GM23338 (cell line): ENCODE measurements around the gene CNTNAP5. TPM values are rescaled to one million over a fixed set of nuclear protein-coding genes. Genes with fewer than 3 reads are reported as not detected.

Source experiments
- ATAC-seq: fragments of 200-7000 bp; cut with Tn5 transposase; 3 replicates; pipeline ENCODE4 v1.9.1; 2020
- DNase-seq: peaks from one replicate; pipeline ENCODE4 v3.0.0-alpha.2; 2015; ENCODE audit warnings: low spot score
- H2AFZ ChIP-seq: fragments of 200-600 bp; sonication (generic); 2 replicates; pipeline ENCODE4 v1.8.0; 2016; ENCODE audit warnings: antibody characterized with exemption, mild to moderate bottlenecking, moderate library complexity
- H3F3A ChIP-seq: fragments of 200-600 bp; sonication (generic); replicated peaks from 2 replicates; pipeline ENCODE4 v1.8.0; 2017; ENCODE audit warnings: antibody characterized with exemption, mixed run types, low read depth
- H3K27ac ChIP-seq: fragments of 200-600 bp; sonication (generic); 2 replicates; pipeline ENCODE4 v1.6.1; 2016; ENCODE audit warnings: low read depth
- H3K27me3 ChIP-seq: fragments of 200-600 bp; sonication (generic); 2 replicates; pipeline ENCODE4 v1.8.0; 2016; ENCODE audit warnings: mild to moderate bottlenecking, mixed run types, moderate library complexity; ENCODE audit not compliant: insufficient read depth
- H3K36me3 ChIP-seq: fragments of 200-600 bp; sonication (generic); 2 replicates; pipeline ENCODE4 v1.8.0; 2016; ENCODE audit warnings: mild to moderate bottlenecking; ENCODE audit not compliant: insufficient read depth
- H3K4me1 ChIP-seq: fragments of 200-600 bp; sonication (generic); 2 replicates; pipeline ENCODE4 v1.8.0; 2016; ENCODE audit warnings: mild to moderate bottlenecking, moderate library complexity; ENCODE audit not compliant: insufficient read depth
- H3K4me2 ChIP-seq: fragments of 200-600 bp; sonication (generic); 2 replicates; pipeline ENCODE4 v1.7.1; 2017; ENCODE audit warnings: mixed run types
- H3K4me3 ChIP-seq: fragments of 200-600 bp; sonication (generic); 2 replicates; pipeline ENCODE4 v1.6.1; 2016; ENCODE audit warnings: mixed run types
- H3K79me2 ChIP-seq: fragments of 200-600 bp; sonication (generic); replicated peaks from 2 replicates; pipeline ENCODE4 v1.8.0; 2017; ENCODE audit warnings: mild to moderate bottlenecking; ENCODE audit not compliant: insufficient read depth
- H3K9me2 ChIP-seq: fragments of 200-600 bp; sonication (generic); 2 replicates; pipeline ENCODE4 v1.8.0; 2017; ENCODE audit not compliant: insufficient read depth
- H4K20me1 ChIP-seq: fragments of 200-600 bp; sonication (generic); replicated peaks from 2 replicates; pipeline ENCODE4 v1.8.0; 2017; ENCODE audit warnings: mild to moderate bottlenecking; ENCODE audit not compliant: insufficient read depth
- H3K27ac Mint-ChIP-seq: 2 replicates; pipeline ENCODE4 v1.8.0; 2020; ENCODE audit warnings: inconsistent platforms, mild to moderate bottlenecking, moderate library complexity, mixed read lengths
- H3K27me3 Mint-ChIP-seq: 3 replicates; pipeline ENCODE4 v1.8.0; 2022; ENCODE audit warnings: low read depth, mild to moderate bottlenecking, moderate library complexity, mixed read lengths, inconsistent platforms; ENCODE audit not compliant: insufficient read depth, poor library complexity
- H3K36me3 Mint-ChIP-seq: 3 replicates; pipeline ENCODE4 v1.8.0; 2021; ENCODE audit warnings: low read depth, mild to moderate bottlenecking, inconsistent platforms, moderate library complexity, mixed read lengths
- H3K4me1 Mint-ChIP-seq: 3 replicates; pipeline ENCODE4 v1.8.0; 2020; ENCODE audit warnings: mild to moderate bottlenecking, inconsistent platforms, mixed read lengths
- H3K4me3 Mint-ChIP-seq: 3 replicates; pipeline ENCODE4 v1.8.0; 2021; ENCODE audit warnings: moderate library complexity, mild to moderate bottlenecking, inconsistent platforms, mixed read lengths
- H3K9me3 Mint-ChIP-seq: 3 replicates; pipeline ENCODE4 v1.8.0; 2020; ENCODE audit warnings: moderate library complexity, mild to moderate bottlenecking, inconsistent platforms, mixed read lengths
- EZH2 ChIP-seq: fragments of 200-600 bp; sonication (generic); IDR thresholded peaks from one replicate; pipeline ENCODE4 v1.8.0; 2017; ENCODE audit warnings: antibody characterized with exemption, mild to moderate bottlenecking, low read depth; ENCODE audit not compliant: unreplicated experiment
- EZH2phosphoT487 ChIP-seq: fragments of 200-600 bp; sonication (generic); IDR thresholded peaks from one replicate; pipeline ENCODE4 v1.8.1; 2018; ENCODE audit warnings: antibody characterized with exemption; ENCODE audit not compliant: unreplicated experiment
- JUNB ChIP-seq: IDR thresholded peaks from one replicate; pipeline ENCODE4 v1.6.1; 2016; ENCODE audit warnings: antibody characterized with exemption; ENCODE audit not compliant: unreplicated experiment
- NANOG ChIP-seq: IDR thresholded peaks from 2 replicates; pipeline ENCODE4 v1.6.1; 2016; ENCODE audit warnings: antibody characterized with exemption, borderline replicate concordance
- POLR2AphosphoS5 ChIP-seq: IDR thresholded peaks from 2 replicates; pipeline ENCODE4 v1.6.1; 2016; ENCODE audit warnings: antibody characterized with exemption, low read depth
- STAT1 ChIP-seq: IDR thresholded peaks from one replicate; pipeline ENCODE4 v1.6.1; 2016; ENCODE audit warnings: antibody characterized with exemption; ENCODE audit not compliant: unreplicated experiment
- ZNF114 ChIP-seq: fragments of 250-450 bp; sonication (Bioruptor Pico); IDR thresholded peaks from 2 replicates; pipeline ENCODE4 v1.5.0; 2020; ENCODE audit warnings: mild to moderate bottlenecking, moderate library complexity
- ZNF331 ChIP-seq: fragments of 250-450 bp; sonication (Bioruptor Pico); IDR thresholded peaks from 2 replicates; pipeline ENCODE4 v1.5.0; 2020; ENCODE audit warnings: low read depth, mild to moderate bottlenecking, moderate library complexity
- polyA plus RNA-seq: library from polyadenylated mRNA; unstranded; fragments of >200 nt; fragmentation: Nextera tagmentation; extraction: Ambion mirVana; gene quantifications from 2 replicates; pipeline ENCODE4 v1.2.1, GENCODE V29; 2016
- total RNA-seq: library from RNA; depleted of rRNA; stranded (reverse); fragments of >200 nt; shearing (Covaris generic); gene quantifications from 2 replicates; pipeline ENCODE4 v1.2.3, GENCODE V29; 2014
- TF ChIP-seq, protein P1 (sequence below): IDR thresholded peaks from one replicate; pipeline ENCODE4 v1.6.1; 2018; ENCODE audit warnings: antibody characterized with exemption; ENCODE audit not compliant: unreplicated experiment
- TF ChIP-seq, protein P2 (sequence below), 2 experiments: fragments of 200-600 bp in 1 of 2; sonication (generic) in 1 of 2; conservative IDR thresholded peaks; 2 replicates each; pipeline versions ENCODE4 v1.5.1 to v1.6.1; 2016 to 2017; ENCODE audit warnings: antibody characterized with exemption in 2 of 2, low read depth in 2 of 2, mild to moderate bottlenecking in 2 of 2, moderate library complexity in 1 of 2
- TF ChIP-seq, protein P3 (sequence below): fragments of 250-450 bp; sonication (Bioruptor Pico); IDR thresholded peaks from 2 replicates; pipeline ENCODE4 v1.5.0; 2020; ENCODE audit warnings: mild to moderate bottlenecking, moderate library complexity

The CNTNAP5 gene
- total and polyA plus RNA-seq, 2 experiments from 2014 or later, result 0.49 to 0.50 TPM

DNA sequence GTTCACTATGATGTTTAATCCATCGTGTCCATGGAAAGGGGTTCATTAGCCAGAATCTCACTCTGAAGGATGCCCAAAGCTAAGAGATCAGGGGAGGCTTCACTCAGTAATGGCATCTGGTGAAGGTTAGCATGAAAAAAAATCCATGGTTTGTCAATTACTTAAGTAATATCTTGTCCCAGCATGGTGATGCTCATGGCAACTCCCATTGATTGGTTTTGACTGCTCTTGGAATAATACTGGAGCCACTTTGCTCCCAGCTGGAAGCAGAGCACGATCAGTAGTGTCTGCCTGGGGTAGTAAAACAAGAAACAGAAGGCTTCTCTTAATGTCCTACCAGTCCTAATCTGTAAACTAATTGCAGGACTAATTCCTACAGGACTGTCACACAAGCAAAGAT, 799.4 kb downstream of the CNTNAP5 start:
- no peak for TF ChIP-seq POLR2AphosphoS5
- Histone ChIP-seq H4K20me1 (no peaks in the 10 kb centered on the region), H2AFZ (no peak overlapping the region), H3F3A (no peaks in the 10 kb centered on the region), H3K4me1 (no peaks in the 10 kb centered on the region), H3K4me3 (no peak overlapping the region), H3K4me2 (no peak overlapping the region), H3K27ac (no peak overlapping the region), H3K9me2 (peaks cover 28% of the 10 kb centered on the region; the same call in 1 of the 2 replicates), H3K27me3 (no peaks in the 10 kb centered on the region), H3K79me2 (no peaks in the 10 kb centered on the region), H3K36me3 (no peaks in the 10 kb centered on the region)
- Mint-ChIP-seq H3K4me1 (no peaks in the 10 kb centered on the region), H3K36me3 (peaks cover 9% of the 10 kb centered on the region; the same call in 2 of the 3 replicates), H3K9me3 (peaks cover 21% of the 10 kb centered on the region), H3K27ac (no peak overlapping the region), H3K4me3 (no peak overlapping the region), H3K27me3 (no peaks in the 10 kb centered on the region)
- ATAC-seq (no peak), DNase-seq (no peak)

DNA sequence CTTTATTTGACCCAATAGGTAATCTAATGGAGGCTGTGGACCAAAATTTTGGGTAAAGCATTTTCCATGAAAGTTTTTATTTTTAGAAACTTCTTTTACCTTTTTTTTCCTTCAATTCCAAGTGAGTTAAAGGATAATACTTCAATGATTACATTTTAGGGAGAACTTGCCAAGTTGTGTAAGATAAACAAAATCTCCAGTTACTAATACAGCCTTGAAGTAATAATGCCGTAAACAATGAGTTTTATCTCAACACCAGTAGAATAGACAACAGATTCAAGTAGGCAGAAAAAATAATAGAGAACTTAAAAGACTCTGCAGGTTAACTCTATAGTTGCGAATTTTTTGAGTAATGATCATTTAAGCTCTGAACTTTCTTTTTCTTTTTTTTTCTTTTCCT, 807.4 kb downstream of the CNTNAP5 start:
- peaks cover 3% of the 10 kb centered on the region; the same call in 2 of the 3 replicates for H3K4me1 Mint-ChIP-seq
- Histone ChIP-seq H3K4me2 (no peak overlapping the region), H3K36me3 (peaks cover 4% of the 10 kb centered on the region; the same call in 1 of the 2 replicates), H3K4me3 (no peak overlapping the region), H3K4me1 (no peaks in the 10 kb centered on the region), H3K79me2 (no peaks in the 10 kb centered on the region), H4K20me1 (no peaks in the 10 kb centered on the region), H3F3A (no peaks in the 10 kb centered on the region), H3K27ac (no peak overlapping the region), H2AFZ (no peak overlapping the region), H3K9me2 (0 out of 2 replicates have a peak, but pooled peaks cover 4% of the 10 kb centered on the region), H3K27me3 (no peaks in the 10 kb centered on the region)
- no peak overlapping the region for H3K27ac Mint-ChIP-seq
- H3K4me3 Mint-ChIP-seq, result no peak overlapping the region
- peaks cover 24% of the 10 kb centered on the region; the same call in 2 of the 3 replicates for H3K36me3 Mint-ChIP-seq
- peaks cover 4% of the 10 kb centered on the region for H3K27me3 Mint-ChIP-seq
- no peak for DNase-seq
- ATAC-seq, result no peak
- H3K9me3 Mint-ChIP-seq, result peaks cover 33% of the 10 kb centered on the region
- TF ChIP-seq EZH2 (no peak), STAT1 (no peak), ZNF114 (CRISPR knock-in tag) (no peak), EZH2phosphoT487 (no peak), JUNB (no peak), POLR2AphosphoS5 (no peak), ZNF331 (CRISPR knock-in tag) (no peak), NANOG (no peak)
- TF ChIP-seq, protein P1, sequence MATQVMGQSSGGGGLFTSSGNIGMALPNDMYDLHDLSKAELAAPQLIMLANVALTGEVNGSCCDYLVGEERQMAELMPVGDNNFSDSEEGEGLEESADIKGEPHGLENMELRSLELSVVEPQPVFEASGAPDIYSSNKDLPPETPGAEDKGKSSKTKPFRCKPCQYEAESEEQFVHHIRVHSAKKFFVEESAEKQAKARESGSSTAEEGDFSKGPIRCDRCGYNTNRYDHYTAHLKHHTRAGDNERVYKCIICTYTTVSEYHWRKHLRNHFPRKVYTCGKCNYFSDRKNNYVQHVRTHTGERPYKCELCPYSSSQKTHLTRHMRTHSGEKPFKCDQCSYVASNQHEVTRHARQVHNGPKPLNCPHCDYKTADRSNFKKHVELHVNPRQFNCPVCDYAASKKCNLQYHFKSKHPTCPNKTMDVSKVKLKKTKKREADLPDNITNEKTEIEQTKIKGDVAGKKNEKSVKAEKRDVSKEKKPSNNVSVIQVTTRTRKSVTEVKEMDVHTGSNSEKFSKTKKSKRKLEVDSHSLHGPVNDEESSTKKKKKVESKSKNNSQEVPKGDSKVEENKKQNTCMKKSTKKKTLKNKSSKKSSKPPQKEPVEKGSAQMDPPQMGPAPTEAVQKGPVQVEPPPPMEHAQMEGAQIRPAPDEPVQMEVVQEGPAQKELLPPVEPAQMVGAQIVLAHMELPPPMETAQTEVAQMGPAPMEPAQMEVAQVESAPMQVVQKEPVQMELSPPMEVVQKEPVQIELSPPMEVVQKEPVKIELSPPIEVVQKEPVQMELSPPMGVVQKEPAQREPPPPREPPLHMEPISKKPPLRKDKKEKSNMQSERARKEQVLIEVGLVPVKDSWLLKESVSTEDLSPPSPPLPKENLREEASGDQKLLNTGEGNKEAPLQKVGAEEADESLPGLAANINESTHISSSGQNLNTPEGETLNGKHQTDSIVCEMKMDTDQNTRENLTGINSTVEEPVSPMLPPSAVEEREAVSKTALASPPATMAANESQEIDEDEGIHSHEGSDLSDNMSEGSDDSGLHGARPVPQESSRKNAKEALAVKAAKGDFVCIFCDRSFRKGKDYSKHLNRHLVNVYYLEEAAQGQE, result no peak
- TF ChIP-seq, protein P2, sequence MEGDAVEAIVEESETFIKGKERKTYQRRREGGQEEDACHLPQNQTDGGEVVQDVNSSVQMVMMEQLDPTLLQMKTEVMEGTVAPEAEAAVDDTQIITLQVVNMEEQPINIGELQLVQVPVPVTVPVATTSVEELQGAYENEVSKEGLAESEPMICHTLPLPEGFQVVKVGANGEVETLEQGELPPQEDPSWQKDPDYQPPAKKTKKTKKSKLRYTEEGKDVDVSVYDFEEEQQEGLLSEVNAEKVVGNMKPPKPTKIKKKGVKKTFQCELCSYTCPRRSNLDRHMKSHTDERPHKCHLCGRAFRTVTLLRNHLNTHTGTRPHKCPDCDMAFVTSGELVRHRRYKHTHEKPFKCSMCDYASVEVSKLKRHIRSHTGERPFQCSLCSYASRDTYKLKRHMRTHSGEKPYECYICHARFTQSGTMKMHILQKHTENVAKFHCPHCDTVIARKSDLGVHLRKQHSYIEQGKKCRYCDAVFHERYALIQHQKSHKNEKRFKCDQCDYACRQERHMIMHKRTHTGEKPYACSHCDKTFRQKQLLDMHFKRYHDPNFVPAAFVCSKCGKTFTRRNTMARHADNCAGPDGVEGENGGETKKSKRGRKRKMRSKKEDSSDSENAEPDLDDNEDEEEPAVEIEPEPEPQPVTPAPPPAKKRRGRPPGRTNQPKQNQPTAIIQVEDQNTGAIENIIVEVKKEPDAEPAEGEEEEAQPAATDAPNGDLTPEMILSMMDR (conservative IDR thresholded peaks at IDR 0.05; ENCODE audit: low read depth in 2 of 2), result no peak
- TF ChIP-seq, protein P3, sequence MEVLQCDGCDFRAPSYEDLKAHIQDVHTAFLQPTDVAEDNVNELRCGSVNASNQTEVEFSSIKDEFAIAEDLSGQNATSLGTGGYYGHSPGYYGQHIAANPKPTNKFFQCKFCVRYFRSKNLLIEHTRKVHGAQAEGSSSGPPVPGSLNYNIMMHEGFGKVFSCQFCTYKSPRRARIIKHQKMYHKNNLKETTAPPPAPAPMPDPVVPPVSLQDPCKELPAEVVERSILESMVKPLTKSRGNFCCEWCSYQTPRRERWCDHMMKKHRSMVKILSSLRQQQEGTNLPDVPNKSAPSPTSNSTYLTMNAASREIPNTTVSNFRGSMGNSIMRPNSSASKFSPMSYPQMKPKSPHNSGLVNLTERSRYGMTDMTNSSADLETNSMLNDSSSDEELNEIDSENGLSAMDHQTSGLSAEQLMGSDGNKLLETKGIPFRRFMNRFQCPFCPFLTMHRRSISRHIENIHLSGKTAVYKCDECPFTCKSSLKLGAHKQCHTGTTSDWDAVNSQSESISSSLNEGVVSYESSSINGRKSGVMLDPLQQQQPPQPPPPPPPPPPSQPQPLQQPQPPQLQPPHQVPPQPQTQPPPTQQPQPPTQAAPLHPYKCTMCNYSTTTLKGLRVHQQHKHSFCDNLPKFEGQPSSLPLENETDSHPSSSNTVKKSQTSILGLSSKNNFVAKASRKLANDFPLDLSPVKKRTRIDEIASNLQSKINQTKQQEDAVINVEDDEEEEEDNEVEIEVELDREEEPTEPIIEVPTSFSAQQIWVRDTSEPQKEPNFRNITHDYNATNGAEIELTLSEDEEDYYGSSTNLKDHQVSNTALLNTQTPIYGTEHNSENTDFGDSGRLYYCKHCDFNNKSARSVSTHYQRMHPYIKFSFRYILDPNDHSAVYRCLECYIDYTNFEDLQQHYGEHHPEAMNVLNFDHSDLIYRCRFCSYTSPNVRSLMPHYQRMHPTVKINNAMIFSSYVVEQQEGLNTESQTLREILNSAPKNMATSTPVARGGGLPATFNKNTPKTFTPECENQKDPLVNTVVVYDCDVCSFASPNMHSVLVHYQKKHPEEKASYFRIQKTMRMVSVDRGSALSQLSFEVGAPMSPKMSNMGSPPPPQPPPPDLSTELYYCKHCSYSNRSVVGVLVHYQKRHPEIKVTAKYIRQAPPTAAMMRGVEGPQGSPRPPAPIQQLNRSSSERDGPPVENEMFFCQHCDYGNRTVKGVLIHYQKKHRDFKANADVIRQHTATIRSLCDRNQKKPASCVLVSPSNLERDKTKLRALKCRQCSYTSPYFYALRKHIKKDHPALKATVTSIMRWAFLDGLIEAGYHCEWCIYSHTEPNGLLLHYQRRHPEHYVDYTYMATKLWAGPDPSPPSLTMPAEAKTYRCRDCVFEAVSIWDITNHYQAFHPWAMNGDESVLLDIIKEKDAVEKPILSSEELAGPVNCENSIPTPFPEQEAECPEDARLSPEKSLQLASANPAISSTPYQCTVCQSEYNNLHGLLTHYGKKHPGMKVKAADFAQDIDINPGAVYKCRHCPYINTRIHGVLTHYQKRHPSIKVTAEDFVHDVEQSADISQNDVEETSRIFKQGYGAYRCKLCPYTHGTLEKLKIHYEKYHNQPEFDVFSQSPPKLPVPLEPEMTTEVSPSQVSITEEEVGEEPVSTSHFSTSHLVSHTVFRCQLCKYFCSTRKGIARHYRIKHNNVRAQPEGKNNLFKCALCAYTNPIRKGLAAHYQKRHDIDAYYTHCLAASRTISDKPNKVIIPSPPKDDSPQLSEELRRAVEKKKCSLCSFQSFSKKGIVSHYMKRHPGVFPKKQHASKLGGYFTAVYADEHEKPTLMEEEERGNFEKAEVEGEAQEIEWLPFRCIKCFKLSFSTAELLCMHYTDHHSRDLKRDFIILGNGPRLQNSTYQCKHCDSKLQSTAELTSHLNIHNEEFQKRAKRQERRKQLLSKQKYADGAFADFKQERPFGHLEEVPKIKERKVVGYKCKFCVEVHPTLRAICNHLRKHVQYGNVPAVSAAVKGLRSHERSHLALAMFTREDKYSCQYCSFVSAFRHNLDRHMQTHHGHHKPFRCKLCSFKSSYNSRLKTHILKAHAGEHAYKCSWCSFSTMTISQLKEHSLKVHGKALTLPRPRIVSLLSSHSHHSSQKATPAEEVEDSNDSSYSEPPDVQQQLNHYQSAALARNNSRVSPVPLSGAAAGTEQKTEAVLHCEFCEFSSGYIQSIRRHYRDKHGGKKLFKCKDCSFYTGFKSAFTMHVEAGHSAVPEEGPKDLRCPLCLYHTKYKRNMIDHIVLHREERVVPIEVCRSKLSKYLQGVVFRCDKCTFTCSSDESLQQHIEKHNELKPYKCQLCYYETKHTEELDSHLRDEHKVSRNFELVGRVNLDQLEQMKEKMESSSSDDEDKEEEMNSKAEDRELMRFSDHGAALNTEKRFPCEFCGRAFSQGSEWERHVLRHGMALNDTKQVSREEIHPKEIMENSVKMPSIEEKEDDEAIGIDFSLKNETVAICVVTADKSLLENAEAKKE (CRISPR knock-in tag), result no peak
